HEK293 (cell line): ENCODE results near the gene SMIM41.

Experiments used
- CTCF ChIA-PET: fragments of 350-600 bp; formaldehyde crosslinking; extraction: SDS; loops from one replicate; lab custom pipeline; 2021; ENCODE audit warnings: antibody characterized with exemption; lab: Yijun Ruan, JAX
- POLR2A ChIA-PET: fragments of 300-600 bp; formaldehyde crosslinking; extraction: SDS; loops from one replicate; lab custom pipeline; 2020; ENCODE audit warnings: antibody characterized with exemption, inconsistent platforms; lab: Yijun Ruan, JAX
- H3K27ac ChIP-seq: fragments of 200-500 bp; sonication (Bioruptor generic); 2 replicates; pipeline ENCODE4 v1.5.1; 2014; ENCODE audit warnings: low read depth, low read length, control low read depth, inconsistent platforms; ENCODE audit errors: extremely low read depth
- H3K36me3 ChIP-seq, 2 experiments: fragments of 200-500 bp in 1 of 2; sonication (Bioruptor generic) in 1 of 2; 1 replicate in 1 of 2; 2 replicates in 1 of 2; pipeline ENCODE4 v1.5.1; 2014 to 2017; ENCODE audit warnings: inconsistent platforms in 2 of 2, low read length in 2 of 2; ENCODE audit not compliant: control insufficient read depth in 2 of 2, insufficient read depth in 1 of 2
- H3K4me1 ChIP-seq: fragments of 200-500 bp; sonication (Bioruptor generic); 2 replicates; pipeline ENCODE4 v1.5.1; 2014; ENCODE audit warnings: mild to moderate bottlenecking, low read length, inconsistent platforms; ENCODE audit not compliant: control insufficient read depth, insufficient read depth
- H3K4me3 ChIP-seq: 2 replicates; pipeline ENCODE4 v1.5.1; 2011; ENCODE audit warnings: low read depth, mild to moderate bottlenecking, control low read depth, low read length, moderate library complexity
- H3K9me3 ChIP-seq: fragments of 200-500 bp; sonication (Bioruptor generic); 2 replicates; pipeline ENCODE4 v1.5.1; 2014; ENCODE audit warnings: low read depth, low read length, inconsistent platforms; ENCODE audit not compliant: control insufficient read depth, insufficient read depth
- GLI4 ChIP-seq: fragments of 450-650 bp; formaldehyde crosslinking; IDR thresholded peaks from 2 replicates; pipeline ENCODE4 v1.5.1; 2016; ENCODE audit warnings: missing biosample characterization, missing genetic modification characterization
- GLIS2 ChIP-seq: fragments of 450-650 bp; formaldehyde crosslinking; IDR thresholded peaks from 2 replicates; pipeline ENCODE4 v1.5.1; 2016; ENCODE audit warnings: missing biosample characterization, missing genetic modification characterization
- IKZF3 ChIP-seq: fragments of 450-650 bp; IDR thresholded peaks from 2 replicates; pipeline ENCODE4 v1.5.0; 2018; ENCODE audit warnings: missing biosample characterization, mild to moderate bottlenecking, missing genetic modification characterization, moderate library complexity
- KLF17 ChIP-seq: fragments of 450-650 bp; formaldehyde crosslinking; IDR thresholded peaks from 2 replicates; pipeline ENCODE4 v1.5.1; 2016; ENCODE audit warnings: missing biosample characterization, missing genetic modification characterization
- PRDM1 ChIP-seq: fragments of 450-650 bp; formaldehyde crosslinking; IDR thresholded peaks from 2 replicates; pipeline ENCODE4; 2016; ENCODE audit warnings: missing biosample characterization, missing genetic modification characterization
- TSHZ1 ChIP-seq: fragments of 450-650 bp; formaldehyde crosslinking; IDR thresholded peaks from 2 replicates; pipeline ENCODE4 v1.5.1; 2016; ENCODE audit warnings: missing biosample characterization, missing genetic modification characterization, borderline replicate concordance
- WT1 ChIP-seq: fragments of 450-650 bp; formaldehyde crosslinking; IDR thresholded peaks from 2 replicates; pipeline ENCODE4 v1.5.1; 2016; ENCODE audit warnings: missing biosample characterization, missing genetic modification characterization
- ZBTB49 ChIP-seq: fragments of 450-650 bp; formaldehyde crosslinking; IDR thresholded peaks from 2 replicates; pipeline ENCODE4 v1.5.1; 2016; ENCODE audit warnings: missing biosample characterization, missing genetic modification characterization, low read depth
- ZFHX2 ChIP-seq: fragments of 450-650 bp; formaldehyde crosslinking; conservative IDR thresholded peaks from 2 replicates; pipeline ENCODE4 v1.5.1; 2016; ENCODE audit warnings: missing biosample characterization, missing genetic modification characterization
- ZNF114 ChIP-seq: fragments of 450-650 bp; formaldehyde crosslinking; IDR thresholded peaks from 2 replicates; pipeline ENCODE4 v1.5.0; 2017; ENCODE audit warnings: missing biosample characterization, missing genetic modification characterization
- ZNF133 ChIP-seq: fragments of 450-650 bp; formaldehyde crosslinking; IDR thresholded peaks from 2 replicates; pipeline ENCODE4 v1.5.1; 2016; ENCODE audit warnings: missing biosample characterization, missing genetic modification characterization
- ZNF311 ChIP-seq: fragments of 450-650 bp; formaldehyde crosslinking; IDR thresholded peaks from 2 replicates; pipeline ENCODE4 v1.5.1; 2017; ENCODE audit warnings: missing biosample characterization, missing genetic modification characterization, borderline replicate concordance
- ZNF335 ChIP-seq: fragments of 450-650 bp; formaldehyde crosslinking; conservative IDR thresholded peaks from 2 replicates; pipeline ENCODE4 v1.5.1; 2016; ENCODE audit warnings: missing biosample characterization, missing genetic modification characterization
- ZNF501 ChIP-seq: fragments of 450-650 bp; formaldehyde crosslinking; IDR thresholded peaks from 2 replicates; pipeline ENCODE4 v1.5.1; 2016; ENCODE audit warnings: missing biosample characterization, missing genetic modification characterization
- ZNF548 ChIP-seq: fragments of 450-650 bp; formaldehyde crosslinking; IDR thresholded peaks from 2 replicates; pipeline ENCODE4 v1.5.1; 2016; ENCODE audit warnings: missing biosample characterization, missing genetic modification characterization
- ZNF555 ChIP-seq: fragments of 450-650 bp; formaldehyde crosslinking; conservative IDR thresholded peaks from 2 replicates; pipeline ENCODE4 v1.5.1; 2017; ENCODE audit warnings: missing biosample characterization, mild to moderate bottlenecking, missing genetic modification characterization, inconsistent platforms
- ZNF580 ChIP-seq: fragments of 450-650 bp; formaldehyde crosslinking; IDR thresholded peaks from 2 replicates; pipeline ENCODE4 v1.5.1; 2016; ENCODE audit warnings: missing biosample characterization, missing genetic modification characterization
- ZNF596 ChIP-seq: fragments of 450-650 bp; IDR thresholded peaks from 2 replicates; pipeline ENCODE4 v1.5.0; 2018; ENCODE audit warnings: missing biosample characterization, mild to moderate bottlenecking, missing genetic modification characterization, moderate library complexity
- ZNF747 ChIP-seq: fragments of 450-650 bp; formaldehyde crosslinking; IDR thresholded peaks from 2 replicates; pipeline ENCODE4 v1.5.1; 2016; ENCODE audit warnings: missing biosample characterization, missing genetic modification characterization
- ZNF837 ChIP-seq: fragments of 450-650 bp; formaldehyde crosslinking; IDR thresholded peaks from 2 replicates; pipeline ENCODE4 v1.5.1; 2016; ENCODE audit warnings: missing biosample characterization, missing genetic modification characterization
- ZNF843 ChIP-seq: fragments of 450-650 bp; formaldehyde crosslinking; IDR thresholded peaks from 2 replicates; pipeline ENCODE4 v1.5.1; 2016; ENCODE audit warnings: missing biosample characterization, missing genetic modification characterization

Gene SMIM41

GRCh38 chr12:52043386-52044212 is 35.9 kb upstream of the SMIM41 start:
- Histone ChIP-seq H3K27ac (no peak overlapping the region), H3K36me3 (peaks cover 0 to 4% of the 10 kb centered on the region in 2 experiments; a peak in 1 of 3 replicates)
- CTCF ChIA-PET, result interaction anchor here (4.0 kb wide), 1 partner anchor 19 kb away, joined by 23 read pairs; no protein-coding TSS in a partner anchor
- POLR2A ChIA-PET, result interaction anchor here (0.9 to 1.3 kb wide), 2 partner anchors 11 to 79 kb away, joined by 3 to 4 read pairs; no protein-coding TSS in a partner anchor
- TF ChIP-seq ZNF501 (tag by site-specific recombination) (no peak), ZNF843 (tag by site-specific recombination) (no peak), ZNF548 (tag by site-specific recombination) (no peak), ZNF311 (tag by site-specific recombination) (no peak), ZNF335 (tag by site-specific recombination) (no peak)
- TF ChIP-seq, all 188 proteins: peak for 0
- Histone ChIP-seq H3K4me3 (no peak overlapping the region), H3K9me3 (no peaks in the 10 kb centered on the region), H3K4me1 (no peaks in the 10 kb centered on the region)

- H3K9me3 ChIP-seq, result no peaks in the 10 kb centered on the region
- H3K27ac ChIP-seq, result no peak overlapping the region
- H3K36me3 ChIP-seq, result peaks cover 0 to 4% of the 10 kb centered on the region in 2 experiments; a peak in 1 of 3 replicates
- CTCF ChIA-PET, result interaction anchor here (4.0 kb wide), 1 partner anchor 20 kb away, joined by 23 read pairs; no protein-coding TSS in a partner anchor
- no peak overlapping the region for H3K4me3 ChIP-seq
- TF ChIP-seq ZBTB49, result no peak
- TF ChIP-seq GLIS2 (tag by site-specific recombination), result no peak
- TF ChIP-seq WT1, result no peak
- no peak for TF ChIP-seq PRDM1
- no peak for TF ChIP-seq ZNF837 (tag by site-specific recombination)
- TF ChIP-seq KLF17 (tag by site-specific recombination), result no peak
- TF ChIP-seq IKZF3 (tag by site-specific recombination), result no peak
- TF ChIP-seq ZFHX2 (tag by site-specific recombination), result no peak
- TF ChIP-seq ZNF596, result no peak
- TF ChIP-seq ZNF133 (tag by site-specific recombination), result no peak
- TF ChIP-seq TSHZ1 (tag by site-specific recombination), result no peak
- TF ChIP-seq ZNF580 (tag by site-specific recombination), result no peak
- no peak for TF ChIP-seq ZNF747
- TF ChIP-seq ZNF114 (tag by site-specific recombination), result no peak
- no peak for TF ChIP-seq ZNF555 (tag by site-specific recombination)
- no peak for TF ChIP-seq GLI4
- H3K4me1 ChIP-seq, result no peaks in the 10 kb centered on the region
- POLR2A ChIA-PET, result interaction anchor here (0.9 to 1.3 kb wide), 2 partner anchors 12 to 79 kb away, joined by 3 to 4 read pairs; no protein-coding TSS in a partner anchor
Observed at GRCh38 chr12:52044292-52044983, 35.1 kb upstream of the SMIM41 start.
